GM12873 (cell line): ENCODE results near the gene RBFOX2.

ENCODE experiments used
- TF ChIP-seq, protein P1 (sequence below): IDR thresholded peaks from 2 replicates; pipeline ENCODE4 v1.5.1; 2012; ENCODE audit warnings: low read depth, mild to moderate bottlenecking, moderate library complexity, low read length, control low read depth; ENCODE audit not compliant: insufficient read depth; ENCODE audit errors: missing control alignments

The RBFOX2 gene

DNA sequence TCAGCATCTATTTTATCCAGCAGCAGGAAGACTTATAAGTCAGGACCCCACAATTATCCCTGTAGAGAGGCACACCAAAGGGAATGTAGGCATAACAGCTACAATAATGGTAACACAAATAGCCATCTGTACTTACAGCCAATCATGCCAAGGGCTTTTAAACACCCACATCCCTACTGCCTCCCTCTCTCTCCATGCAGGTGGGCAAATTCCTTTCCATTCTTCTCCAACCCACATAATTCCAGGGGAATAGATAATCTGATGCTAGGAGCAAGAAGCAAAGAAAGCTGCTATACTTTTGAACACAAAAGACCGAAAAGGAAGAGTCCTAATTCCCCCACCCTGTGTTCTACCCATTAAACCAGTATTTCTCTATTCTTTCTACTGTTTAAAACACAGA lies 46.7 kb downstream of the RBFOX2 start:
- TF ChIP-seq, protein P1, sequence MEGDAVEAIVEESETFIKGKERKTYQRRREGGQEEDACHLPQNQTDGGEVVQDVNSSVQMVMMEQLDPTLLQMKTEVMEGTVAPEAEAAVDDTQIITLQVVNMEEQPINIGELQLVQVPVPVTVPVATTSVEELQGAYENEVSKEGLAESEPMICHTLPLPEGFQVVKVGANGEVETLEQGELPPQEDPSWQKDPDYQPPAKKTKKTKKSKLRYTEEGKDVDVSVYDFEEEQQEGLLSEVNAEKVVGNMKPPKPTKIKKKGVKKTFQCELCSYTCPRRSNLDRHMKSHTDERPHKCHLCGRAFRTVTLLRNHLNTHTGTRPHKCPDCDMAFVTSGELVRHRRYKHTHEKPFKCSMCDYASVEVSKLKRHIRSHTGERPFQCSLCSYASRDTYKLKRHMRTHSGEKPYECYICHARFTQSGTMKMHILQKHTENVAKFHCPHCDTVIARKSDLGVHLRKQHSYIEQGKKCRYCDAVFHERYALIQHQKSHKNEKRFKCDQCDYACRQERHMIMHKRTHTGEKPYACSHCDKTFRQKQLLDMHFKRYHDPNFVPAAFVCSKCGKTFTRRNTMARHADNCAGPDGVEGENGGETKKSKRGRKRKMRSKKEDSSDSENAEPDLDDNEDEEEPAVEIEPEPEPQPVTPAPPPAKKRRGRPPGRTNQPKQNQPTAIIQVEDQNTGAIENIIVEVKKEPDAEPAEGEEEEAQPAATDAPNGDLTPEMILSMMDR = no peak

DNA sequence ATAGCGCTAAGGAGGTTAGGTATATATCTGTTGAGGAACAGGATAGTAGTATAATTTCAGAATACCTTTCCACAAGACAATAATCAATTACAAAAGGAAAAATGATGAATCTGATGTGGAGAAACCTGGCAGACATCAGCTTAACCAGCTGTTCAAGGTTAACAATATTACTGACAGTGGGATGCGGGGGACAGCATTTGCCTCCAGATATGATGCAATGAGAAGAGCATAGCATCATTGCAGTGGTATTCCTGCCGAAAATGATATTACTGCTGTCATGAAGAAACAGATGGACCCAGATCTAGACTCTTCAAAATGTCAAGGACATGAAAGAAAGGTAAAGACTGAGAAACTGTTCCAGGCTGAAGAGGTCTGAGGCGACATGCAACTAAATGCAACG lies 49.7 kb downstream of the RBFOX2 start:
- TF ChIP-seq, protein P1 = no peak

DNA sequence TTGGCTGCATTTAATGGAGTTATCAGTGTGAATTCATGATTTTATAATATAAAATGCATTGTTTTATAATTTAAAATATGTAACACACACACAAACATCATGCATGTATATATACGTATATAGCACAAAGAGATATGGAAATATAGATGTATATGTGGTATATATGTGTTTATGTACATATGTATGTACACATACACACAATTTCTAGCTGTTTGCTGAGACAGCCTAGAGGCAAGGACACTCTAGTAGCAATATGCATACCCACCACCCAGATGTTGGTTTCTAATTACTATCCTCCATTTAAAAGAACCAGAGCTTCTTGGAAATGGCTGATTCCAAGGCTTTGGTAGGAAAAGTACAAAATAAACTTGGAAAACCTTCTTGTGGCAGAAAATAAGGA lies 50.4 kb downstream of the RBFOX2 start:
- TF ChIP-seq, protein P1 = no peak

DNA sequence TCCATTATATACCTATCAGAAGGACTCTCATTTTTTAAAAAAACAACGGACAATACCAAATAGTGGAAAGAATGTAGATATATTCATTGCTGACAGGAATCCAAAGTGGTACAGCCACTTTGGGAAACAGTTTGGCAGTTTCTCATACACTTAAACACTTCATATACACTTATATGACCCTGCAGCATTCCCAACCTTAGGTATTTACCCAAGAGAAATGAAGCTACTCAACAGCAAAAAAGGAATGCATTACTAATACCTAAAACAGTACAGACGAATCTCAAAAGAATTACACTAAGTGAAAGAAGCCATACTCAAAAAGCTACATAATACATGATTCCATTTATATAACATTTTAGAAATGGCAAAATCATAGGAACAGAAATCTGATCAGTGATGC lies 51.5 kb downstream of the RBFOX2 start:
- TF ChIP-seq, protein P1 = no peak

DNA sequence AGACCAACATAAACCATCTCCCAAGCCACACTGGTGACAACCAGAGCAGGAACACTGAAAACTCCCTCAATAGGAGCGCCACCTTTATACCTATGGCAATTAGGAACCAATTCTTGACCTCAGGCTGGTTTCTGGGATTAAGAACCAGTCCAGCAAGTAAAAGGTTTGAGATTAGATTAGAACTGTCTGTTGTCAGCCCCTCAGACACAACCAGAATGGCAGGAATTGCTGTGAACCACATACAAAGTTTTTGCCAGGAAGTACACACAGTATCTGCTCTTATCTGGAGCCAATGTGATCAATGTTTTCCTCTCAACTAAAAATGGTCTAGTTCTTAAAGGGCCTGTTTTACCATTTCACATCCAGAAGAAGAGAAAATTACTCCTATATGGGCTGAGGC lies 55.2 kb downstream of the RBFOX2 start:
- TF ChIP-seq, protein P1 = no peak

DNA sequence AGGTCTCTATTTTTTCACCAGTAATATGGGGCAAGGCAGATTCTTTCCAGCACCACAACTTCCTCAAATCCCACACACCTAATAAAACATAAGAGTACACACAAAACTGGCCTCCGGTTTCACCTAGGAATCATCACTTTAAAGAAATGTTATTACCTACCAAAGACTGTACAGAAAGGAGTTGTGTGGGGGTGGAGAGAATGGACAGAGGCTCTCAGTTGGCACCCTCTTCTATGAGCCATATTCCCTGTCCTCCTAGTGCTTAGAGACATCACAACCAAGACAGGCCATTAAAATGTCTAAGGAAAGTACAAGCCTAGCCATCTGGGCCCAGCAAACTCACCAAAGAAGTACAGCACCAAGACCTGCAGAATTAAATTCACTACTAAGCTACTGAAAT lies 56.1 kb downstream of the RBFOX2 start:
- TF ChIP-seq, protein P1 = no peak

DNA sequence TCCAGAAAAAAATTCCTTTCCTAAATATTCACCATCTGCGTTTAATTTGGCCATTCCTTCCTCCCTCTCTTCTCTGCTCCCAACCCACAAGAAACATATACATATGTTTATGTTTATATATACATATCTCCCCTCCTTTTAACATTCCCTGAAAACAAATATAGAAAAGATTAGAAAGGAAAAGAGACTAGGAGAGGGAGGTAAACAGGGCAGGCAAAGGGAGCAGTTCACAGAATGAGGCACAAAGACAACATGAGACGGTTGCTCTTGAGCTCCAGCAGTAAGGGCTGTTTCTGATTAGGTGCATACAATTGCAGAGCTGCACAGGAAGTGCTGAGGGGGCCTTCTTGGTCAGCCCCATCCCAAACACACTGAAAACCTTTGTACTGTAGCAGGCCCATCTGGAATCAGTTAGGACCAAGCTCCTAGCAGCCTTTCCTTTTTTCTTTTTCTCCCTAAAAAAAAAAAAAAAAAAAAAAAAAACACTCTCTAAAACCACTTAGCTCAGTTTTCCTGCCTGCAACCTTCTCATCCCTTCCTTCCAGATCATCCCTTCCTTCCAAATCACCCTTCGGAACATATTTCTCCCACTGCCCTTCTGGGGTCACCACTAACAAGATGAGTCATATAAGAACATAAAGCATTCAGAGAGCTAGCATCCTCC lies 57.0 kb downstream of the RBFOX2 start:
- TF ChIP-seq, protein P1 = no peak
